Suppressor macrophage treated with lipopolysaccharide for 4 hours (primary cell): Measurements from ENCODE around the gene SLC25A29.
"Not testable (repeated sequence)": the region's sequence is repeated elsewhere in the genome, so short reads cannot be mapped to it uniquely, and the experiment has no call there.

ENCODE experiments used
- DNase-seq: peaks from one replicate; pipeline ENCODE4 v3.0.0-alpha.2; 2020

SLC25A29 gene, protein sequence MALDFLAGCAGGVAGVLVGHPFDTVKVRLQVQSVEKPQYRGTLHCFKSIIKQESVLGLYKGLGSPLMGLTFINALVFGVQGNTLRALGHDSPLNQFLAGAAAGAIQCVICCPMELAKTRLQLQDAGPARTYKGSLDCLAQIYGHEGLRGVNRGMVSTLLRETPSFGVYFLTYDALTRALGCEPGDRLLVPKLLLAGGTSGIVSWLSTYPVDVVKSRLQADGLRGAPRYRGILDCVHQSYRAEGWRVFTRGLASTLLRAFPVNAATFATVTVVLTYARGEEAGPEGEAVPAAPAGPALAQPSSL

DNA sequence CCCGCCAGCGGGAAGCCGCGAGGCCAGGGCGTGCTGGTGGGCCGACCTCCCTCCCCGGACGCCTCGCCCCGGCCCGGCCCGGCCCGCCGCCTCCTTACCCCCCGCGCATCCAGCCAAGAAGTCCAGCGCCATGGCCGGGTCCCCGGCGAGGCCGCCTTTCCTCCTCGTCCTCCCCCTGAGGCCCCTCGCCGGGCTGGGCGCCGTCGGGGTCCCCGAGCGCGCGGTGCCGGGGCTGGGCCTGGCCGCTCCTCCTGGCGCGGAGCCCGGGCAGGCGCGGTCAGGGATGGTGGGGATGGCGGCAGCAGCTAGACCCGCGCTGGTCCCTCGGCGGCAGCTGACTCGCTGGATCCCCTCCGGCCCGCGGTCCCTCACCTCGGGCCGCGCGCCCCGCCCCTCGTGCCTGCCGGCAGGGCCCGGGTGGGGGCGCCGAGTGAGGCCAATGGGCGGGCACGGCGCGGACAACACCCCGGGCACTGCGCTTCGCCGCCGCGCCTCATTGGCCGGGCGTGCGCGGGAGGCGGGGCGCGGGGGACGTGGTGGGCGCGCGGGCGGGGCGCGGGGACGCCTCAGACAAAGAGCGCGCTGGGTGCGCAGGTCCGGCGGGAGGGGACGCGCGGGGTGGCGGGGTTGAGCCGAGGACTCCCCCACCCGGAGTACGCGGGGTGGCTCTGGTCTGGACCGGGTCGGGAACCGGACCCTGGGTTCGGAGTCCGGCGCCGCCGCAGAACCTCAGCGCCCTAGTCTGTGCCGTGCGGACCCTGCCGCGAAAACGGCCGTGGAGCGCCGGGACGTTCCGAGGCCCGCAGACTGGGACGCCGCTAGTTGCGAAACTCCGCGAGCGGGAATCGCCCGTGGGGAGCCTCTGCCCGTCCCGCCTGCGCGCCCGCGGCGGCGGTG, at the start of gene SLC25A29:
Gene SLC25A29, minus strand, starts transcription at position 344 of the 897 bp plus-strand sequence. Its CDS starts 212 bp downstream, at position 132.
- DNase-seq = peak; percentile 92

- DNase-seq = no peak
Observed at GRCh38 chr14:100350986-100351385, 44.7 kb upstream of the SLC25A29 start.

GRCh38 chr14:100350276-100350926, 44.2 kb upstream of the SLC25A29 start:
- DNase-seq = no peak

- DNase-seq = no peak
Observed at GRCh38 chr14:100348784-100349685, 42.8 kb upstream of the SLC25A29 start.

GRCh38 chr14:100348253-100348729, 42.0 kb upstream of the SLC25A29 start:
- no peak for DNase-seq

- DNase-seq = no peak
Observed at GRCh38 chr14:100346306-100347091, 40.3 kb upstream of the SLC25A29 start.

GRCh38 chr14:100345711-100346110, 39.5 kb upstream of the SLC25A29 start:
- no peak for DNase-seq

GRCh38 chr14:100344657-100345056, 38.4 kb upstream of the SLC25A29 start:
- DNase-seq = not testable (repeated sequence)

GRCh38 chr14:100342826-100343225, 36.6 kb upstream of the SLC25A29 start:
- DNase-seq = not testable (repeated sequence)

DNA sequence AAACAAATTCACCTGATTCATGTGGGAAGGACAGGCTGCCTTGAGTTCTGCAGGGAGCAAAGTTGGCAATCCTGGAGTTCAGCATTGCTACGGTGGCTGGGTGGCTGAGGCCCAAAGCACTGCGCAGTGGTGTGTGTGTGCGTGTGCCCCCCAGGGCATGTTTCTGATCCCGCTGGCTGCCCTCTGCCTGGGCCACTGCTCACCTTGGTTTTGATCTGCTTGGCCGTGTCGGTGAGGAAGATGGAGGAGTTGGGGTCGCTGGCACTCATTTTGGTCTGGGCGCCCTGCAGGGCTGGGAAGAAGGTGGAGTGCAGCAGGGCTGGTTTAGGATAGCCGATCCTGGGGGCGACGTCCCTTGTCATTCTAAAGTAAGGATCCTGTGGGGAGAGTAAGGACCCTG, 36.0 kb upstream of the SLC25A29 start:
- DNase-seq = no peak

DNA sequence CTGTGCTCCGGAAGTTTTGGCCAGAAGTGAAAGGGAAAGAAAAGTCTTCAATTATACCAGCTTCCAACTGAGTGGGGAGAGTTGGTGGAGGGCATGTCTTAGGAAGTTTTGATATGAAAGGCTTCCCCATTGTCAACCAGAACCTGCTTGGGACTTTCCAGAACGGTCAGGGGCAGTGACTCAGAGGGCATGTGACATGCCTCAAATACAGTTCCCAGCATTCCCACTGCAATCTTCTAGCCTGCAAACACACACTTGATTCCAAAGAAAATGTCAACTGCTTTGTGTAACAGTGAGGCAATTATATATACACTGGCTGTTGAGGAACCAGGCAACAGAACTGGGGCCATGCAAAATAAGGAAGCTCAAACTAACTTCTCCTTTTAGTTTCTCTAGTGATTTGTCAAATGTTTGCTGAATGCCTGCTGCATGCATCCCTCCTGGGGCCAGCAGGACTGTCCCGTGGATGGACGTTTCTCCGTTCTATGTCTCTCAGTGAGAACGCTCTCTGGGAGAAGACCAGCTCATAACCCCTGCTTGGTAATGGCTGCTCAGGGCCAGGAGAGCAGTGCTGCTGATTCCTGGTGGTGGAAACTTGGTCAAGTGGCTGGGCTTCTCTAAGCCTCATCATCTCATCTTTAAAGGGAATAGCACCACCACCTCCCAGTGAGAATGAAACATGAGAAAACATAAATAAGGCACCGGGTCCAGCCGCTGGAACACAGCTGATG, 35.2 kb upstream of the SLC25A29 start:
- peak; percentile 96 for DNase-seq

DNA sequence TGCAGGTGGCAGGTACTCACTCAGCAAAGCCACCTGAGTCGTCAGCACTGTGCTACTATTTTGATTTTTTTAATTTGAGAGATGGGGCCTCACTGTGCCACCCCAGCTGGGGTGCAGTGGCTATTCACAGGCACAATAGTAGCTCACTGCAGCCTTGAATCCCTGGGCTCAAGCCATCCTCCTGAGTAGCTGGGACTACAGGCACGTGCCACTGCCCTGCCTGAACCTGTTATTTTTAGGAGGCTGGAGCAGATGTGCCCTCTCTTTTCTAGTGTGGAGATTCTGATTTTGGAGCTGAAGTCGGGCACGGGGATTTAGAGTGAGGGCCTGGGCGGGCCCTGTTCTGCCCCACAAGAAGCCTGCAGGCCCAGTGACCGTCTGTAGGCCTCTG, 34.2 kb upstream of the SLC25A29 start:
- DNase-seq = peak; percentile 16

GRCh38 chr14:100339766-100340422, 33.6 kb upstream of the SLC25A29 start:
- peak; percentile 39 for DNase-seq

DNA sequence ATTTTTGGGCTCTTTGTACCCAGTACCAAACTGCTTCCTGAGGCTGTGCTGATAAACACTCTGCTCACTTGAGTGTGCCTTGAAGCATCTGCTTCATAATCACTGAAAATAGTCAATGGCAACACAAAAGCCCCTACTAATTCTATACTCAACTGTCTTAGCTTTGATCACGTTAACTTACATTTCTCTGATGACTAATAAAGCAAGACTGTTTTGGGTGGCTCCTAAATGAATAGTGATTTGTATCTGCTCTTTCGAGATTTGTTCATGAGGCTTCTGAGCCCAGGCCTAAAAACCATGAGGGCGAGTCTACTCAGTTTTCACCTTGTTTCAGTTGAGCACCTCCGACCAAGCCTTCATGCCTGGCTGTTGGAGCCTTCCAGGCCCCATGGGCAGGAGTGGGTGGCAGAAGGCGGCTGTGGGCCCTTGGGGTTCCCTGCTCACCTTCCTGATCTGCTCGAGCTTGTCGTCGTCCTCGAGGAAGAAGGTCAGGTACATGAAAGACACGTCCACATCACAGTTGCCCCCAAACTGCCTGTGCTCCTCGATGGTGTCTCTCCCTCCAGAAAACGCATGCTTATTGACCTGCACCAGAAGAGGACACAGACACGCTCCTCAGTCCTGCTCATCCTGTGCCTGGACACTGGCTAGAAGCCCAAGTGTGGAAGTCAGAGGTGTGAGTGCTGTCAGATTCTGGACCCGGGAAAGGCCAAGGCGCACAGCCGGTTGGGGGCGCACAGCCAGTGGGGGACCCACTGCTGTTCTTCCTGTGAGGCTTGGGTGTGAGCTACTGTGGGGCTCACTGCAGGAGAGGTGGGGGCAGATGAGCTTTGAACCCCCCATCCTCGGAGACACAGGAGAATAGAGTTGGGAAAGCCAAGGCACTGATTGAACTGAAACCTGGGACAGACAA, 30.6 kb upstream of the SLC25A29 start:
- DNase-seq = peak; percentile 20

DNA sequence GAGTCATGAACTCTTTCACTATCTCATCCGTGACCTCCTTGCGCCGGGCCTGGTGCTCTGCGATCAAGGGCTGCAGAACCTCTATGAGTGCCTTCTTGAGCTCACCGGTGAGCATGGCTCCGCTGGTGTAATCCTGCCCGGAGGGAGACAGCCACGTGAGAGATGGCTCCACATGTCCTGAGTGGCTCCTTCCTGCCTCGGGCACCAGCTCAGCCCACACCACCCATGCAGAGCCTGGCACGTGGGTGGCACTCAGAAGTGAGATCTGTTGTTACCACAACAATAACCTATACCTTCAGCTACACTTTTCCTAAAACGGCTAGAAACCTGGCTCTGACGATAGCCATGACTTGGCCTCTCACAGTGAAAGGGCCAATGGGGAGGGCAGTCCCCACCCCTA, 28.7 kb upstream of the SLC25A29 start:
- DNase-seq = peak; percentile 9

- DNase-seq = peak; percentile 15
Observed at GRCh38 chr14:100333827-100334226, 27.6 kb upstream of the SLC25A29 start.

DNA sequence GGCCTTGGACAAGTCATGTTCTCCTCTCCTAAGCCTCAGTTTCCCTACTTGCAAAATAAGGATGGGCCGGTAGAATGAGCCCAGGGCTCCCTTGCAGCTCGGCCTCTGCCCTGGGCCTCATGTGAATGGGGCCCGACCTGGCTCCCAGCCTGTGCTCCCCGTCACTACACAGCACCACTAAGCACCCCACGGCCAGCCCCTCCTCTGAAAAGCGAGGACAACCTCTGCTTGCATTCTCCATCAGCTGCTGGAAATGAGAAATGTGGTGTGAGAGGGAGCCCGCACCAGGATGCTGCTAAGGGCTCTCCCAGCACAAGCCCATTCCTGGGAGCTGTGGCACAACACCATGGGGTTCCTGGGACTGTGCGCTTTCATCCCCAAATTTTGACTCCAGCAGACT, 27.1 kb upstream of the SLC25A29 start:
- peak; percentile 12 for DNase-seq

DNA sequence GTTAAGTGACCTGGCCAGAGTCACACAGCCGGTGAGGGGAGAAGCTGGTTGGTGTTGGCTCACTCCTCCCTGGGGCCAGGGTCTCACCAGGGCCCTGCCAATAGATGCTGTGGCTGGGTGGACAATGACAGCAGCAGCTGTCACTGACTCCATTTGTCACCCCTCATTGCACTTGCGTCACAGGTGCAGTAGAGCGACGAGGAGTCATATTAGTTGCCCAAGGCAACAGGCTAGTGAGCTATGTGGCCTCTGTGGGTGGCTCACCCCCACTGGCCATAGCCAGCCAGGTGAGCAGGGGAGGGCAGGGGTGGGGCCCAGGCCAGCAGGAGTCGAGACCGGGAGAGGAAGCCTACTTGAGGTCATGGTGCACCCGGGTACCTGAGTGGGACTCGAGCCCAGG, 26.6 kb upstream of the SLC25A29 start:
- DNase-seq = peak; percentile 49

GRCh38 chr14:100332071-100332639, 25.9 kb upstream of the SLC25A29 start:
- peak; percentile 39 for DNase-seq
